ENCODE data around the gene TMEM179B.

TMEM179B gene

GRCh38 chr11:62755086-62755615, 32.1 kb upstream of the TMEM179B start:
- TF ChIP-seq, protein P1, sequence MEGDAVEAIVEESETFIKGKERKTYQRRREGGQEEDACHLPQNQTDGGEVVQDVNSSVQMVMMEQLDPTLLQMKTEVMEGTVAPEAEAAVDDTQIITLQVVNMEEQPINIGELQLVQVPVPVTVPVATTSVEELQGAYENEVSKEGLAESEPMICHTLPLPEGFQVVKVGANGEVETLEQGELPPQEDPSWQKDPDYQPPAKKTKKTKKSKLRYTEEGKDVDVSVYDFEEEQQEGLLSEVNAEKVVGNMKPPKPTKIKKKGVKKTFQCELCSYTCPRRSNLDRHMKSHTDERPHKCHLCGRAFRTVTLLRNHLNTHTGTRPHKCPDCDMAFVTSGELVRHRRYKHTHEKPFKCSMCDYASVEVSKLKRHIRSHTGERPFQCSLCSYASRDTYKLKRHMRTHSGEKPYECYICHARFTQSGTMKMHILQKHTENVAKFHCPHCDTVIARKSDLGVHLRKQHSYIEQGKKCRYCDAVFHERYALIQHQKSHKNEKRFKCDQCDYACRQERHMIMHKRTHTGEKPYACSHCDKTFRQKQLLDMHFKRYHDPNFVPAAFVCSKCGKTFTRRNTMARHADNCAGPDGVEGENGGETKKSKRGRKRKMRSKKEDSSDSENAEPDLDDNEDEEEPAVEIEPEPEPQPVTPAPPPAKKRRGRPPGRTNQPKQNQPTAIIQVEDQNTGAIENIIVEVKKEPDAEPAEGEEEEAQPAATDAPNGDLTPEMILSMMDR (conservative IDR thresholded peaks at IDR 0.05): no peak
- no peak overlapping the region for H3K27ac ChIP-seq

GRCh38 chr11:62757846-62758788, 29.1 kb upstream of the TMEM179B start:
- H3K27ac ChIP-seq: no peak overlapping the region
- TF ChIP-seq, protein P1 (conservative IDR thresholded peaks at IDR 0.05): no peak

DNA sequence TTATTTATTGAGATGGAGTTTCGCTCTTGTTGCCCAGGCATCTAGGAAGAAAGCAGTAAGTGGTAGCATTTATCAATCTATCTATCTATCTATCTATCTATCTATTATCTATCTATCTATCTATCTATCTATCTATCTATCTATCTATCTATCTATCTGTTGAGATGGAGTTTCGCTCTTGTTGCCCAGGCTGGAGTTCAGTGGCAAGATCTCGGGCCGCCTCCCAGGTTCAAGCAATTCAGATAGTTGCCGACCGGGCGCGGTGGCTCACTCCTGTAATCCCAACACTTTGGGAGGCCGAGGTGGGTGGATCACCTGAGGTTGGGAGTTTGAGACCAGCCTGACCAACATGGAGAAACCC, 26.4 kb upstream of the TMEM179B start:
- H3K27ac ChIP-seq: peak overlapping the region; percentile 82

DNA sequence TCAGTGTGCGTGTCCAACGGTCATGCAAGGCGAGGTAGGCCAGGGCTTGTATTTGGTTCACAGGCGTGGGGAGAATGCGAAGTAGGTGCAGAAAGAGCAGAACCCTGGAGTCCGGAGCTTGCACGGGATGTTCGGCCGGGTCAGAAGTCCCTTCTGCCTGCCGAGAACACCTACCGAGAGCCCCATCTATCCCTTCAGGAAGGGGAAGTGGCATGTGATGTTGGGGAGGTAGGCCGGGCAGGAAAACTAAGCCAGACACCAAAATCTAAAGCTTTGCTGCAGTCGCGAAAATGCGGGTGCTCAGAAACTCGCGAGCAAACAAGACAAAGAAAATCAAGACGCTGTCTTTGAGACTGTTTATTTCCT, 16.4 kb upstream of the TMEM179B start:
- TF ChIP-seq, protein P1 (conservative IDR thresholded peaks at IDR 0.05): no peak
- peak overlapping the region; percentile 84 for H3K27ac ChIP-seq

DNA sequence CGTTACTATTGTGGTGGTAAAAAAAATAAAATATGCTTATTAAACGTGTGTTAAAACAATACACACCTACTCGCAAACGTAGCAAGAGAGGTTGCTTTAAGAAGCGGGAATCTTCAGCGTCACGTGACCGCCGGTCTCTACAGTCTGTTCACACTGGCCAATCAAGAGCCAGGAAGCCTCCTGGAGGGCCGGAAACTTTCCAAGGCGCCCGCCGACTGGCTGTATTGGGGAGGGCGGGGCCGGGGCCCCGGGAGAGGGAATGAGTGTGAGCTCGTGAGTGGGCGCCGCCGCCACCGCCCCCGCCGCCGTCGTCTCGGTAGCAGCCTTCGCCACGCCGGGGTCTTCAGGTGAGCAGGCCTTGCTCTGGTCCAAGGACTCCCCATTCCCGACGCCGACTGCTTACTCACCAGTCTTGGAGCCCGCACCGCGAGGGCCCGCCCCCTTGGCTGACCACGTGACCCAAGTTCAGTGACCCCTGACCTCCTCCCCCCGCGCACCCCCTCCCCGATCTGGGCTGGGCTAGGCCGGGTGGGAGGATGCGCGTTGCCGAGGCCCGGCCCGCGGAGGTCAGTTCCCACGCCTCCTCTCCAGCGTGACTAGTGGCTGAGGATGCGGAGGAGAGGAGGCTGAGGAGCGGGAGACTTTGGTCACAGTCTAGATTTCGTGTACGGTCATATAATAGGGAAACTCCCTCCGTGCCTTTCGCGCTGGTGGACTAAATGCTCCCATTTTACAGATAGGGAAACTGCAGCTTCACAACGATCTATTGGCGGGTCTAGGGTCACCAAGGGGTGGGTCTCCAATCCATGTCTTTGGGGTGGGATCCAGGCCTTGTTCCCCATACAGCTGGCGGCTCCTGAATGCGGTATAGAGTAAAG, 15.8 kb upstream of the TMEM179B start, which contains the start of gene TAF6L:
Gene TAF6L, plus strand, starts transcription at position 253 of the 878 bp plus-strand sequence. CDS start 4,388 bp downstream, outside the sequence.
- TF ChIP-seq, protein P1 (conservative IDR thresholded peaks at IDR 0.05): no peak
- H3K27ac ChIP-seq: peak within 1 kb of the TSS; percentile 84

DNA sequence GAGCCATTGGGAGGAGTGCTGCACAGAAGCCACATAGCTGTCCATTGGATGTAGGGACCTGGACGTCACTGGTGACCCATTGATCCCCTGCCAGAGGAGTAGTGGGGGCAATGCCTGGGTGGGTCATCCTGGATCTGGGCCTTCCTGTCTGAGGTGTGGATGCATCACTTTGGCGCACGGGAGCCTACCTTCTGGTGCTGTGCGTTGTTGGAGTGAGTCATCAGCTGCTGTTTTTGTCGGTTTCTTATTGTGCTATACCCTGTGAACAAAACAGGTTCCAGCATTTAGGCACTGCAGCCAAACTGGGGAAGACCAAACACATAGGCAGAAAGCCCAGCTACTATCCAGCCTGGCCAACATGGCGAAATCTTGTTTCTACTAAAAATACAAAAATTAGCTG, 12.8 kb upstream of the TMEM179B start:
- H3K27ac ChIP-seq: no peak overlapping the region
- TF ChIP-seq, protein P1 (conservative IDR thresholded peaks at IDR 0.05): no peak

- no peak overlapping the region for H3K27ac ChIP-seq
- TF ChIP-seq, protein P1 (conservative IDR thresholded peaks at IDR 0.05): no peak
Measured at GRCh38 chr11:62775646-62776045, 11.6 kb upstream of the TMEM179B start.

Data from VCaP (cell line).